SIG-M5 treated with dmso at 0.1 percent for 504 hours (cell line): Measurements from ENCODE around the gene KNCN.

Experiments used
- DNase-seq: peaks from one replicate; lab custom pipeline; 2025; ENCODE audit not compliant: unreplicated experiment; lab: John Stamatoyannopoulos, UW

The KNCN gene

GRCh38 chr1:46569116-46569515 lies 17.7 kb upstream of the KNCN start:
- DNase-seq = no peak

DNA sequence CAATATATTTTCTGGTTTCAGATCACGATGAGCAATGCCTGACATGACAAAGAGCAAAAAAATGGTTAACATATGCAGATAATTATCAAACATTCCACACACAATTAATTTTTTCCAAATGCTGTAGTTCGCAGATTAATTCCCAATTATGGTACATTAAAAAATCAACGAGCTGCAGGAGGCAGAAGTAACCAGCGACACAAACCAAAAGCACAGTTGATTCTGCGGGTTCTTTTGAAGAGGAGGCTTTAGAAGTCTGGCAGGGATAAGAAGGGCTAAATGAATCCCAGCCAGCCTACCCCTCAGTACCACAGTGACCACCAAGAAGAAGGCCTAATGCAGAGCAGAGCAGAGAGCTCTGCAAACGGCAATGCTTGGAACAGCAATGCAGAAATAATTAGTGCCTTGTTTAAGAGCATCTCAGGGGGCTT lies 17.0 kb upstream of the KNCN start:
- DNase-seq = no peak

- DNase-seq = no peak
Measured at GRCh38 chr1:46563341-46563740, 11.9 kb upstream of the KNCN start.

DNA sequence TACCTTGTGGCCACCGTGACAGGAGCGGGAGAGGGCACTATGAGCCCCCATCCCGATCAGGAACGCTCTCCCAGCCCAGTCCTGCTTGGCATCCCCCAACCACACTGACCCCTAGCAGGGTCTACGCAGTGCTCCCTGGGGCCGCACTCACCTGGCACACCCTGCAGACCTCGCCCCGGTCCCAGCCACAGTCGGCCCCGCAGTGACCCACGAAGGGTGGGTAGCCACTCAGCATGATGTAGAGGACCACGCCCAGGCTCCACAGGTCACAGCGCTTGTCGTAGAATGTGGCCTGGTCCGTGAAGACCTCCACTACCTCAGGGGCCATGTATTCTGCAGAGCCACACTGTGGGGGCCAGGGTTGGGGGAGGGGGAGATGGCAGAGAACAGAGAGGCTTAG lies 11.1 kb upstream of the KNCN start:
- no peak for DNase-seq

- DNase-seq = no peak
Measured at GRCh38 chr1:46558966-46559365, 7.5 kb upstream of the KNCN start.

- no peak for DNase-seq
Measured at GRCh38 chr1:46558141-46558963, 6.9 kb upstream of the KNCN start.

DNA sequence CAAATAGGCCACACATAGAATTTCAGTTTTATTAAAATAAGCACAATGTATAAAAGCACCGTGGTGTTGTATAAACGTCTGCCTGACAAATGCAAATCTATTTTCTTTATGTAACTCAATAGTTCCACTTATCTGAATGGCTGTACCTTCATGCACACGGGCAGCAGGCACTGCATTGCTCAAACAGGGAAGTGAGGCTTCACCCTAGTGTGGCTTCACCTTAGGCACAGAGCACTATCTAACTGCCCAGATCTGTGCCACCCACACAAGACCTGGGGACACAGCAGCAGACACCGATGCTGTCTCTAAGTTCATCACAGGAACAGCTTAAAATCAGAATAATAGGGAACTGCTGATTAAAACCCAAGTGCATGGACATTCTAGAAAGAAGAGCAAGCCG lies 6.0 kb upstream of the KNCN start:
- no peak for DNase-seq

DNA sequence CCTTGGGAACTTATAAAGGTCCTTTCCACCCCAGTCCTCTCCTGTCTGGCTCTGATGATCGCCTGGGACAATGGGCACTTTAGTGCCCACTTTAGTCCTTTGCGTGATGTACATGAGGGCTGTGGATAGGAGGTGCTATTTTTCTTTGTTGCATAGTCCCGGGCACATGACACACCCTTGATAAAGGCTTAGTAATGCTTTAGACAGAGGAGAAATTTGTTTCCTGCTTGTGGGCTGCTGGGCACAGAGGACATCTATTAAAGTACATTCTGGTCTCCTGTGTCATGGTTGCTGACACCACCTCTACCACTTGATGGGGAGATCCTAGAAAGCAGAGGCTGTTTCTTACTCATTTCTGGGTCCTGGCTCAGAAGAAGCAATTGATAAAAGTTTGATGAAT lies 5.4 kb upstream of the KNCN start:
- no peak for DNase-seq

DNA sequence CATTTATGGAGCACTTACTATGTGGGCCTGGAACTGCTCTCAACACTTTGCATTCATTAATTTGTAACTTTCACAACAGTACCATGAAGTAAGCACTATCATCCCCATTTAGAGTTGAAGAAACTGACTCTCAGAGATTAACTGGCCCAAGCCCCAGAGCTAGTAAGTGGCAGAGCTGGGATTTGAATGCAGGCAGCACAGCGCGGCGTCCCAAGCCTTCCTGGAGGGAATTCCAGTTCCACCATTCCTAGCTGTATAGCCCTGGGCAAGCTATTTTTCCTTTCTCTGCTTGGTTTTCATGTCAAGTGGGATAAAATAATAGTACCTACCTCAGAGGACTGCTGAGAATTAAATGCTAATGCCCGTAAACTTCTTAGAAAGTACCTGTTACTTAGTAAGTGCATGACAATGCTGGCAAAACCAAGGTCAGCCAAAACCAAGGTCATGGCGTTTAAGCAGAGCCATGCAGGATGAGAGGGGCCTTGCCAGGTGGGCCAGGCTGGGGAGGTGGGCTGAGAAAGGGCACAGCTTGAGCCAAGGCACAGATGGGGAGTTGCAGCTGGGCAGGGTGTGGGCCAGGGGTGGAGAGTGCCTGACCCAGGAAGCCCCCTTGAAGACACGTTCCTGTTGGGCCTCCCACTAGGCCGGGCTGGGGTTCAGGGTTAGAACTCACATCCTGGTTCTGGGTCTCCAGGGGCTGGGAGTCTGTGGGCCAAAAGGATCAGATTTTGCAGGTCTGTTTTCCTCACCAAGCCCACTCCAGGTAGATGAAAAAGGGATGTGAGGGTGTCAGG lies 4.6 kb upstream of the KNCN start:
- DNase-seq = no peak

DNA sequence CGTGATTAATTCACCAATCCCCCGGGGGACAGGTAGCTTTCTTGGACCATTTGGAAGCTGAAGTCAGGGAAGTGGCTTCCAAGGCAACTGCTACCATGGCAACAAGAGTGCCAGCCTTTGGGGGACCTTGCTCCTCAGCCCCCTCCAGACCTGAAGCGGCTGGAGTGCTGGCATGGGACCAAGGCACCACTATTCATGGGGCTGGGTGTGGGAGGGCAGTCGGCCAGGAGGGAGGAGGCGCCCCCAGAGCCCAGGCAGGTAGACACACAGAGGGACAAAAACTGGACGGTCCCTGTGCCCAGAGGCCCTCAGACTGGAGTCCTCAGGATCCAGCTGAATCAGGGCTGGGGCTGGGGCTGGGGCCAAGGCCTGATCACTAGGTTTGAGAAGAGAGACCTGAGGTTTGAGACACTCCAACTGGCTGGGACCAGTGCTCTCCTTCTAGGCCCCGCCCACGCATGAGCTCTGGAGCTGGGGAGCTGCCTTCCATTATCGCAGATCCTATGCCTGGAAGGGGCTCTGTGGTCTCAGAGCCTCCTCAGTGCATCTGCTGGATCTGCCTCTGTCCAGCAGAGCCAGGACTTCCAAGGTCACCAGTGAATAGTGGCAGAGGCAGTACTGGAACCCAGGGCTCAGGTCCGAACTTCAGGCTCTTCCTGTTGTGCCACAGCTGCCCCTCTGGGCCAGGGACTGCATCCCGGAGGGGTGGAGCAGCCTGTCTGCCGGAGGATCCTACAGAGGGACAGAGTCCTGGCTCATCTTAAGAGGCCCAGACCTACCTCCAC lies 3.3 kb upstream of the KNCN start:
- DNase-seq = no peak

- DNase-seq = no peak
Measured at GRCh38 chr1:46554236-46554596, 2.8 kb upstream of the KNCN start.

DNA sequence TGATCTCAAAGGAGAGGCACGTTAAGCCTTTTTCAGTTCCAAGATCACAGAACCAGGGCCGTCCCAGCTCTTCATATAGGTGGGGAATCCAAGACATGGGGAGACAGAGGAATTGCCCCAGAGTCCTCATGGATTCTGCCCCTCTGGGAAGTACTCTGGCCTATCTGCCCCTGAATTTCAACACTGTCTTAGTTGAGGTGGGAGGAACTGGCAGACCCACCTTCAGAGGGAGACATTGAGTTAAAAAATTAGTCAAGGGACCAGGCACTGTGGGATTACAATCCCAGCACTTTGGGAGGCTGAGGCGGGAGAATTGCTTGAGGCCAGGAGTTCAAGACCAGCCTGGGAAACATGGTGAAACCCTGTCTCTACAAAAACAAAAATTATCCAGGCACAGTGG lies 2.1 kb upstream of the KNCN start:
- no peak for DNase-seq

DNA sequence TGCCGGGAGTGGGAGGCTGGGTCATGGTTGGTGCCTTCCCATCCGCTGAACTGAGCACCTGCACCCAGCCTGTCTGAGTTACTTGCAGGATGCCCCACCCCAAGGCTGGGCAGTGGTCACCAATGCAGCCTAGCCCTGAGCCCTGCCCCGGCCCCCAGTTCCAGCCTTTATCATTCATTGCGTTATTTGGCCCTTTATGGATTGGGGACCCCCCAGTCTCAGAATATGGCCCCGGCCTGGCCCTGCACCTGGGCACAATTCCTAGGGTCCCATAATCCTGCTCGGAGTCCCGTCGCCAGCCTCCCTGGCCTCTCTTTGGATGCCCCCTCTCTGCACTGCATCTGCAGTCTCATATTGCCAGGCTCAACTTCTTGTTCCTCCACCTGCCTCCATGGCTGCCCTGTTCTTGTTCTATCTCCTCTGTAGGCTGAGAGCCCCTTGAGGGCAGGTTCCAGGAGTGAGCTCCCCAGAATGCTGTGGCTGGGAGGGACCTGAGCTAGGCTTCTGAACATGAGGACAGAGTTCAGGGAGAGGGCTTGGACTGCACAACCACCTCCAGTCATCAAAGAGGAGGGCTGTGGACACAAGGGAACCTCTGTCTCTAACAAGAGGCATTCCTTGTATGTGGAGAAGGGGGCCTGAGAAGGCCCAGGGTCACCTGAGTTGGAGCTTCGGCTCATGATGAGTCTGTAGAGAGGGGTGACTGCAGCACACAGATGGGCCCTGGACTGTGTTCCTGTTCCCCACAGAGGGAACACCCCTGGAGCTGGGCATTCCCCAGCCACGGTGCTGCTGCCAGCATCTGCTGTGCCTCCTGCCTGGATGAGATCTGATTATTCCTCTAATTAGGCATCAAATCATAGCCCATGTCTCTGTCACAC lies 1.1 kb upstream of the KNCN start:
- no peak for DNase-seq

DNA sequence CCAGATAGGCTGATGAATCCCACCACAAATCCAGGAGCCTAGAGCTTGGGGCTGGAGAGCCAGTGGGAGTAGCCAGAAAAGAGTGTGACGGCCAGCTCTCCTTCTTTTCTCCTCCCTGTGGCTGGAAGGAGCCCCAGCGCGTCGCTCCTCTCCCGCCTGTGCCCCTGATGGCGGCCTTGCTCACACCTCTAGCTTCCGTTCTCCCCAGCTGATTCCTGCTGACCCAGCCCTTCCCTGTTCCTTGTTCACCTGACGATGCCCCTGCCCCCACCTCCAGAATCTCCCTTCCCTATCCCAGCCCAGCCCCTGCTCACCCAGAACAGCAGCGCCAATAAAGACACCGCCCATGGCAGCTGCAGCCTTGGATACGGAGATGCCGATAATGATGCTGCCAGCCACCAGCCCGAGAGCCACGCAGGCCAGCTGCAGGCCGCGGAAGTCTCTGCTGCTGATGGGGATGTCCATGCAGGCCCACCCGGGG lies 656 bp downstream of the KNCN start:
- DNase-seq = no peak

DNA sequence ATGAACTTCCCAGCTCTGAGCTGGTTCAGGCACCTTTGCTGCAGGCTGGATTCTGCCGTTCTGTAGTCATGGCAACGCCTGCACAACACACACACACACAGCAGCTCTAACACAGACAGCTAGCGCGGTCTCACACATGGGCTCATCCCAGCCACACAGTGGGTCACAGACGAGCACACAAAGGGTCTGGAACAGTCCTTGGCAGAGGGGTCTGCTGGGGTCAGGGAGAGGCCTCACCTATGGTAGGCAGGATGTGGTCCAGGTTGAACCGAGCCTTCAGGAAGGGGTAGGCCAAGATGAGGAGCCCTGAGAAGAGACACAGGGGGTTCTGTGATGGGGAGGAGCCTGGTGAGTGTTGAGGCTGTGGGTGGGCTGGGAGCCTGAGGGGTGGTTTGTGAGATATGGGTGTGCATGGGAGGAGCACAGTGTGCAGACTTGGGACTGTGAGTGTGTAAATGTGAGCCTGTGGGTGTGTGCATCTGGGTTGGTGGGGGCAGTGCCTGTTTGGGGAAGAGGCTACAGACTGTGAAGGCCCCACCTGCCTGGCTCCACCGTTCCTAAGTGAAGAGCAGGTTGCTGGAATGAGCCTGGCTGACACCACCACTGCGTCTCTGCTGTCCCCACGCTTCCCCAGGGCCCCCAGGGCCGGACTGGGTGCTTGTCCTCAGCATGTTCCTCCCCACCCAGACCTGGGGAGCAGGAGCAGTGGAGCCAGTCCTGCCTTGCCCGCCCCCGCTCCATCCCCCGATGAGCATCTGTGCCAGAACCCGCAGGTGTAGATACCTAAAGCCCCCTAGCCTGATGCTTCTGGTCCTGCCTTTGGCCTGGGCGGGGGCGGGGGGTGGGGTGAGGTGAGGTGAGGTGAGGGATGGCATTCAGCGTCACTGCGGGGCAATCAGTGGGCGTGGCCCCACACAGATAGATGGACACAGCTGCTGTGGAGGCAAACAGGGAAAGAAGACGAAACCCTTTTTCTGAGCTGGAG lies 1.5 kb downstream of the KNCN start:
- DNase-seq = no peak

- DNase-seq = peak; percentile 55
Measured at GRCh38 chr1:46547481-46548383, 3.7 kb downstream of the KNCN start.

DNA sequence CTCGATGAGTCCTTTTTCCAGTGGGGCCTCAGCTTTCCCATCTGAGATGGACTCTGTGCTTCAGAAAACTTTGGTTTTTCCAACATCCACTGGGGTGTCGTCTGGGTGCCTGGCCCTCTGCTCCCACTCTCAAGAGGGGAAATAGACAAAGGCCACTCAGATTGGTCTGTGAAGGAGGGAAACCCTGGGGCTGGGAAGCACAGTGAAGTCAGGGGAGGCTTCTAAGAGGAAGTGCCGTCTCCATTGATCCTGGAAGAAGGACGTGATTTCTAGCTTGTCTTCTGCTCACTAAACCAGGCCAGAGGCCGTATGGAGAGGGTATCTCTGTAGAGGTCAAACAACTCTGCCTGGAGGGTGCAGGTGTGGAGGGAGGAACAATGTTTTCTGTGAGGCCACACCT lies 5.2 kb downstream of the KNCN start:
- no peak for DNase-seq

- DNase-seq = no peak
Measured at GRCh38 chr1:46545784-46546183, 5.7 kb downstream of the KNCN start.
